HCT116 (cell line): ENCODE results near the gene PLEKHG3.

Experiments used
- CEBPB ChIP-seq: IDR thresholded peaks from 2 replicates; pipeline ENCODE4 v1.6.1; 2012; ENCODE audit warnings: low read depth
- EZH2 ChIP-seq: fragments of 200-600 bp; sonication (generic); IDR thresholded peaks from 2 replicates; pipeline ENCODE4 v1.6.1; 2017; ENCODE audit warnings: antibody characterized with exemption, mixed run types
- EZH2phosphoT487 ChIP-seq: fragments of 200-600 bp; IDR thresholded peaks from 2 replicates; pipeline ENCODE4 v1.6.1; 2018; ENCODE audit warnings: antibody characterized with exemption, borderline replicate concordance
- JUND ChIP-seq: IDR thresholded peaks from 2 replicates; pipeline ENCODE4 v1.6.1; 2012
- POLR2A ChIP-seq: IDR thresholded peaks from 2 replicates; pipeline ENCODE4 v1.7.0; 2011; ENCODE audit warnings: borderline replicate concordance; ENCODE audit not compliant: insufficient read depth, insufficient read length; ENCODE audit errors: extremely low read depth
- RAD21 ChIP-seq: IDR thresholded peaks from 2 replicates; pipeline ENCODE4 v1.6.1; 2012; ENCODE audit warnings: low read depth, mild to moderate bottlenecking
- REST ChIP-seq: IDR thresholded peaks from 2 replicates; pipeline ENCODE4 v1.6.1; 2012; ENCODE audit warnings: low read depth
- SIN3A ChIP-seq: IDR thresholded peaks from 2 replicates; pipeline ENCODE4 v1.6.1; 2012; ENCODE audit warnings: low read depth
- TCF7L2 ChIP-seq: IDR thresholded peaks from 2 replicates; pipeline ENCODE4 v1.7.0; 2011; ENCODE audit warnings: borderline replicate concordance, inconsistent platforms; ENCODE audit not compliant: insufficient read depth, insufficient read length; ENCODE audit errors: extremely low read depth
- YY1 ChIP-seq: IDR thresholded peaks from 2 replicates; pipeline ENCODE4 v1.6.1; 2011; ENCODE audit warnings: low read length, low read depth, moderate library complexity, mild to moderate bottlenecking; ENCODE audit not compliant: insufficient replicate concordance; ENCODE audit errors: extremely low read depth
- ZNF274 ChIP-seq: fragments of 200-500 bp; sonication (Bioruptor generic); IDR thresholded peaks from 2 replicates; pipeline ENCODE4 v1.6.1; 2014; ENCODE audit warnings: mild to moderate bottlenecking, low read depth, low read length, inconsistent platforms
- TF ChIP-seq, protein P1 (sequence below), 3 experiments: fragments of 200-600 bp in 1 of 3; sonication (generic) in 1 of 3; IDR thresholded peaks in 2 of 3; conservative IDR thresholded peaks in 1 of 3; 2 replicates each; pipeline ENCODE4 v1.5.1; 2012 to 2017; ENCODE audit warnings: low read depth in 2 of 3, low read length in 2 of 3, antibody characterized with exemption in 1 of 3, borderline replicate concordance in 1 of 3, control low read depth in 1 of 3, mild to moderate bottlenecking in 1 of 3, mixed read lengths in 1 of 3, mixed run types in 1 of 3, moderate library complexity in 1 of 3; ENCODE audit not compliant: insufficient read depth in 1 of 3
- TF ChIP-seq, protein P2 (sequence below): IDR thresholded peaks from 2 replicates; pipeline ENCODE4 v1.6.1; 2011; ENCODE audit warnings: mild to moderate bottlenecking, low read length, moderate library complexity; ENCODE audit not compliant: insufficient replicate concordance; ENCODE audit errors: extremely low read depth

DNA sequence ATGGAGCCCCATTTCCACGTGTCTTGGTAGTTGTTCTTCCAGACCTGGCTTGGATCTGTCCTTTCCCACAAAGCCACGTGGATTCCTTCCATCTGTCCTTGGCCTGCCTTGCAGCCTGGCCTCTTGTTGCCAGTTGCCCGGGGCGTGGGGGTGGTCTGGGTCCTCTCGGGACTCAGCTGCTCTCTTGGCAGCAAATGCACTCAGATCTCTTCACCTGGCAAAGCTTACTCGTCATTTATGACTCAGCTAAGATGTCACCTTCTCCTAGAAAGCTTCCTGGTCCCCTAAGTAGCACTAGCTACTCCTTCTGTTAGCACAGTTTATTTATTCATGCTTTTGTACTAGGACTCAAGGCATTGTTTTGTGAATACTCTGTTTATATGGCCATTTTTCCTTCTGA, 13.6 kb downstream of the PLEKHG3 start:
- TF ChIP-seq REST (no peak), POLR2A (no peak), CEBPB (no peak), EZH2phosphoT487 (no peak), RAD21 (no peak), JUND (no peak), TCF7L2 (no peak), ZNF274 (no peak), SIN3A (no peak), EZH2 (no peak), YY1 (no peak)
- TF ChIP-seq, protein P1, sequence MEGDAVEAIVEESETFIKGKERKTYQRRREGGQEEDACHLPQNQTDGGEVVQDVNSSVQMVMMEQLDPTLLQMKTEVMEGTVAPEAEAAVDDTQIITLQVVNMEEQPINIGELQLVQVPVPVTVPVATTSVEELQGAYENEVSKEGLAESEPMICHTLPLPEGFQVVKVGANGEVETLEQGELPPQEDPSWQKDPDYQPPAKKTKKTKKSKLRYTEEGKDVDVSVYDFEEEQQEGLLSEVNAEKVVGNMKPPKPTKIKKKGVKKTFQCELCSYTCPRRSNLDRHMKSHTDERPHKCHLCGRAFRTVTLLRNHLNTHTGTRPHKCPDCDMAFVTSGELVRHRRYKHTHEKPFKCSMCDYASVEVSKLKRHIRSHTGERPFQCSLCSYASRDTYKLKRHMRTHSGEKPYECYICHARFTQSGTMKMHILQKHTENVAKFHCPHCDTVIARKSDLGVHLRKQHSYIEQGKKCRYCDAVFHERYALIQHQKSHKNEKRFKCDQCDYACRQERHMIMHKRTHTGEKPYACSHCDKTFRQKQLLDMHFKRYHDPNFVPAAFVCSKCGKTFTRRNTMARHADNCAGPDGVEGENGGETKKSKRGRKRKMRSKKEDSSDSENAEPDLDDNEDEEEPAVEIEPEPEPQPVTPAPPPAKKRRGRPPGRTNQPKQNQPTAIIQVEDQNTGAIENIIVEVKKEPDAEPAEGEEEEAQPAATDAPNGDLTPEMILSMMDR (IDR thresholded peaks at IDR 0.05 in 2 of 3, conservative IDR thresholded peaks at IDR 0.05 in 1 of 3; ENCODE audit: borderline replicate concordance in 1 of 3, insufficient read depth in 1 of 3, low read depth in 2 of 3, low read length in 2 of 3): no peak
- TF ChIP-seq, protein P2, sequence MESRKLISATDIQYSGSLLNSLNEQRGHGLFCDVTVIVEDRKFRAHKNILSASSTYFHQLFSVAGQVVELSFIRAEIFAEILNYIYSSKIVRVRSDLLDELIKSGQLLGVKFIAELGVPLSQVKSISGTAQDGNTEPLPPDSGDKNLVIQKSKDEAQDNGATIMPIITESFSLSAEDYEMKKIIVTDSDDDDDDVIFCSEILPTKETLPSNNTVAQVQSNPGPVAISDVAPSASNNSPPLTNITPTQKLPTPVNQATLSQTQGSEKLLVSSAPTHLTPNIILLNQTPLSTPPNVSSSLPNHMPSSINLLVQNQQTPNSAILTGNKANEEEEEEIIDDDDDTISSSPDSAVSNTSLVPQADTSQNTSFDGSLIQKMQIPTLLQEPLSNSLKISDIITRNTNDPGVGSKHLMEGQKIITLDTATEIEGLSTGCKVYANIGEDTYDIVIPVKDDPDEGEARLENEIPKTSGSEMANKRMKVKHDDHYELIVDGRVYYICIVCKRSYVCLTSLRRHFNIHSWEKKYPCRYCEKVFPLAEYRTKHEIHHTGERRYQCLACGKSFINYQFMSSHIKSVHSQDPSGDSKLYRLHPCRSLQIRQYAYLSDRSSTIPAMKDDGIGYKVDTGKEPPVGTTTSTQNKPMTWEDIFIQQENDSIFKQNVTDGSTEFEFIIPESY: no peak
